Left lung (tissue), 10 donors: ENCODE data around the gene DYNC1H1. TPM values are rescaled to one million over a fixed set of nuclear protein-coding genes. Genes with fewer than 3 reads are reported as not detected.

Experiments
- ATAC-seq: fragments of 200-7000 bp; cut with Tn5 transposase; one replicate; pipeline ENCODE4 v1.9.1; 2020; ENCODE audit warnings: moderate library complexity
- DNase-seq, 4 donors: peaks; one replicate each; pipeline ENCODE4 v3.0.0-alpha.2; 2013 to 2020
- H3K27ac ChIP-seq, 2 donors: fragments of 200-600 bp; sonication (generic) in 1 of 2; one replicate each; pipeline versions ENCODE4 v1.5.0 to v1.8.0; 2020 to 2021
- H3K27me3 ChIP-seq, 2 donors: fragments of 200-600 bp; sonication (generic) in 1 of 2; one replicate each; pipeline versions ENCODE4 v1.5.0 to v1.8.0; 2020 to 2021
- H3K36me3 ChIP-seq, 2 donors: fragments of 200-600 bp; sonication (generic) in 1 of 2; one replicate each; pipeline versions ENCODE4 v1.5.0 to v1.8.0; 2020 to 2021
- H3K4me1 ChIP-seq, 2 donors: fragments of 200-600 bp; one replicate each; pipeline ENCODE4 v1.8.0; 2021
- H3K4me3 ChIP-seq, 2 donors: fragments of 200-600 bp; sonication (generic) in 1 of 2; one replicate each; pipeline versions ENCODE4 v1.5.0 to v1.8.0; 2020 to 2021; ENCODE audit warnings: mild to moderate bottlenecking in 1 of 2
- H3K9me3 ChIP-seq, 2 donors: fragments of 200-600 bp; sonication (generic) in 1 of 2; one replicate each; pipeline versions ENCODE4 v1.5.0 to v1.8.0; 2020 to 2021
- CTCF ChIP-seq, 2 donors: fragments of 200-600 bp; sonication (generic) in 1 of 2; IDR thresholded peaks; one replicate each; pipeline versions ENCODE4 v1.5.0 to v1.8.0; 2021; ENCODE audit warnings: antibody characterized with exemption in 2 of 2
- intact Hi-C, 2 donors: fragments of 100-400 bp; cut with DNase I; formaldehyde crosslinking; loops; one replicate each; pipeline versions ENCODE4 v1.11.2 to v1.14.2; 2022
- polyA plus RNA-seq, 6 donors: library from polyadenylated mRNA; unstranded; fragments of 120-200 nt; gene quantifications; one replicate each; pipeline ENCODE4 v1.2.1, GENCODE V29; 2013; ENCODE audit not compliant: insufficient read length in 6 of 6
- total RNA-seq, 2 donors: library from RNA; stranded (reverse); fragmentation: NEBNext Ultra II Directional; extraction: Animal tissue kit (Norgen Biotek cat#: 25700); gene quantifications; one replicate each; pipeline ENCODE4 v1.2.1, GENCODE V29; 2021
- donor health status: DM: no; HTN: yes; CAD: no.
- donor health status: DM: no; HTN: no; CAD: no.

Gene DYNC1H1
- total and polyA plus RNA-seq, 8 donors: 305 to 514 (median 345) TPM

- Histone ChIP-seq H3K27ac (no peak overlapping the region), H3K36me3 (no peaks in the 10 kb centered on the region), H3K4me3 (no peak overlapping the region), H3K4me1 (no peaks in the 10 kb centered on the region), H3K27me3 (no peaks in the 10 kb centered on the region), H3K9me3 (no peaks in the 10 kb centered on the region)
- DNase-seq (no peak), ATAC-seq (no peak)
- no peak for TF ChIP-seq CTCF (IDR thresholded peaks at IDR 0.05)
- intact Hi-C loops: loop anchor here in 1 of 2 donors (10.0 kb wide), 1 partner anchor 181 kb away; no protein-coding TSS in a partner anchor
Measured at GRCh38 chr14:101955695-101956161, 8.6 kb upstream of the DYNC1H1 start.

- DNase-seq (no peak), ATAC-seq (no peak)
- H3K4me3 ChIP-seq: no peak overlapping the region
- peaks cover 0 to 4% of the 10 kb centered on the region in 2 donors for H3K4me1 ChIP-seq
- no peak for TF ChIP-seq CTCF (IDR thresholded peaks at IDR 0.05)
- H3K27me3 ChIP-seq: no peaks in the 10 kb centered on the region
- intact Hi-C loops: loop anchor here in 1 of 2 donors (10.0 kb wide), 1 partner anchor 182 kb away; no protein-coding TSS in a partner anchor
- H3K27ac ChIP-seq: no peak overlapping the region
- no peaks in the 10 kb centered on the region for H3K36me3 ChIP-seq
- H3K9me3 ChIP-seq: no peaks in the 10 kb centered on the region
Measured at GRCh38 chr14:101956179-101956885, 8.0 kb upstream of the DYNC1H1 start.

GRCh38 chr14:101957406-101958234 is 6.8 kb upstream of the DYNC1H1 start:
- intact Hi-C loops: loop anchor here in 1 of 2 donors (10.0 kb wide), 1 partner anchor 183 kb away; no protein-coding TSS in a partner anchor
- Histone ChIP-seq H3K27me3 (no peaks in the 10 kb centered on the region), H3K4me1 (peaks cover 0 to 7% of the 10 kb centered on the region in 2 donors), H3K27ac (no peak overlapping the region), H3K4me3 (no peak overlapping the region), H3K9me3 (no peaks in the 10 kb centered on the region), H3K36me3 (no peaks in the 10 kb centered on the region)
- ATAC-seq (no peak), DNase-seq (peak in 1 of 4 donors; percentile 1)
- no peak for TF ChIP-seq CTCF (IDR thresholded peaks at IDR 0.05)

- intact Hi-C loops: loop anchor here in 1 of 2 donors (10.0 kb wide), 1 partner anchor 184 kb away; no protein-coding TSS in a partner anchor
- DNase-seq: no peak
Measured at GRCh38 chr14:101958418-101959180, 5.8 kb upstream of the DYNC1H1 start.

More at GRCh38 chr14:101958418-101959180, 5.8 kb upstream of the DYNC1H1 start:
- Histone ChIP-seq H3K27ac (no peak overlapping the region), H3K27me3 (no peaks in the 10 kb centered on the region), H3K9me3 (no peaks in the 10 kb centered on the region), H3K4me3 (no peak overlapping the region), H3K4me1 (peaks cover 0 to 10% of the 10 kb centered on the region in 2 donors), H3K36me3 (no peaks in the 10 kb centered on the region)
- ATAC-seq: no peak
- TF ChIP-seq CTCF (IDR thresholded peaks at IDR 0.05): no peak
